GM21515 (cell line): ENCODE data around the gene LEKR1.
"Not testable (repeated sequence)": the region's sequence is repeated elsewhere in the genome, so short reads cannot be mapped to it uniquely, and the experiment has no call there.

Experiments used
- ATAC-seq: cut with Tn5 transposase; IDR thresholded peaks from one replicate; pipeline ENCODE4 v1.9.1; 2021; ENCODE audit not compliant: unreplicated experiment

LEKR1 gene

DNA sequence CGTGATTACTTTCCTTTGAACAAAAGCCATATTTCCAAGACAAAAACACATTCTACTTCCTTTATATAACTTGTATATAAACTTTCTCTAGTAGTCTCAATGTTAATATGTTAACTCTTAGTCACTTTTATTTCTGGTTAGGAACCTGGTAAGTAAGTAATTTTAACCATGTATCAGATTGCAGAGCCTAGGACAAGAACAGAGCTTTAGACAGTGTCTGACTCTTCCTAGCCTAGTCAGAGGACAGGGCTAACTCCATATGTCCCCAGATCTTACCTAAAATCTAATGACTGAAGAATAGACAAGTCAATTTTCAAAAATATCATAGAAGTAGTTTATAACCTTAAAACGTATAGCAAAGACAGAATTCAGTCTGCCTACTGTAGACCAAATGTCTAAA is 8.3 kb downstream of the LEKR1 start:
- ATAC-seq, result no peak

DNA sequence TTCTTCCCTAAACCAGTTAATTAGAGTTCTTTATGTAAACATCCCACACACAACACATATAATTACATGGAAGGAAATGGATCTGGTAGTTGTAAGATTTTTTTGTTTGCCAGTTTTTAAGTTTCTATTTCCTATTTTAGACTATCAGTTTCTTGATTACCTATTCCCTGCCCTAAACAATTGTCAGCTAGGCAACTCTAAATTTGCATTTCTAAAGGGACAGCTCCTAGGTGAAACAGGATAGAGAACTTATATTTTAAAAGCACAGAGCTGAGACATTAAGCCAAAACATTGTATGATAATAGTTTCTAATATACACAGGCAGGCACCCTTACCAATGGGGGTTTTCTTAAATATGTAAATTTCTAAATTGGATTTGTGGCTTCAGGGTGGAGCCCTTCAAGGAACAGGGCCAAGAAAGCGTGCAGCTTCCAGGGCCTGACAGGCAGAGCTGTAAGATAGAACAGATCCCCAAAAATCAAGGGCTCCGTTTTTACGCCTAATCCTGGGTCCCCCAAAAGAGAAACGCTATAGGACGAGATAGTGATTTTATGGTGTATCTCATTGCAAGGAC is 8.9 kb downstream of the LEKR1 start:
- no peak for ATAC-seq

DNA sequence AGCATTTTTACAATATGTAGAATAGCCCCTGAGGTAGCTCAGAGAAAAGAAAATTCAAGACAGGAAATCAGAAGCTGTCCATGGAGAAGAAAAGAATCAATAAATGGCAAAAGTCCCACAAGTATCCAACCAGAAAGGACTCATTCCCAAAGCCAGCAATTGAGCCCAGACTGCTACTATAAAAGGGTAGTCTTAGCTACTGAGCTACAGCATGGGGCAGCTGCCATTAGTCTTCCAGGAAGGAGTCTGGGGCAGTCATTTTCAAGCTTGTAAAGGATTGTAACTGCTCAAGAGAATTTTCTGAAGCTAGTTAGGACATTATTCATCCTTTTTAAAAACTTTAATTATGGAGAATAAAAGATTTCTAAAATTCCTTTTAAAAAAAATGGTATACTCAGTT is 10.5 kb downstream of the LEKR1 start:
- ATAC-seq, result no peak

- no peak for ATAC-seq
Measured at GRCh38 chr3:156837115-156837514, 11.0 kb downstream of the LEKR1 start.

GRCh38 chr3:156838035-156838434 is 11.9 kb downstream of the LEKR1 start:
- ATAC-seq, result no peak

- no peak for ATAC-seq
Measured at GRCh38 chr3:156840826-156841689, 14.9 kb downstream of the LEKR1 start.

DNA sequence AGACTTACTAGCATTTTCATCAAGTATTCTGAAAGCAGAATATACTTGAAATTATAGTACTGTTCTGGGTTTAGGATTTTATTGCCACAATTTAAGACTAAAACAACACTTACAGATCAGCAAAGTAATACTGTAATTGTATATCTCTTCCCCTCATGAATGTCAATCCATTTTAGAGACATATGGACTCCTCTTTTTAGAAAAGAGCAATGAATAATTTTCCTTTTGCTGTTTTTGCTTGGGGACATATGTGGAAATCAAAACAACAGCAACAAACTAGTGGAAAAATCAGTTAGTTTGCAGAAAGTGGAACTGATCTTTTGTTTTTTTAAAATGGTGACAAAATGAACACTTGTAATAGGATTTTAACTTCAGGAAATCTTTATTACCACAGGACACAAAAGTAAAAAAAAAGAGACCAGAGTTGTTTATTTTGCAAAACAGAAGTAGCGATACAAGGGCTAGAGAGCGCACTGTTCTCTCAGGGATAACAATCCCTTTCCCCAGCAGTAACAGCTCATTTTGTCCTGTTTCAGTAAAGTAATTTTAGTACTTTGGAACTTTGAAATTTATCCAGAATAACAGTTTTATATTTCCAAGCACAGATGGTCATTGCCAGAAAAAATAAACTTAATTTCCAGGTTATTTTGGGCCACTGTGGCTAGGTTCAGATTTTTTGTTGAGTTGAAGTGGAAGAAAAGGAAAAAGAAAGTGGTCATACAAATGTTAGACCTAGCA is 17.1 kb downstream of the LEKR1 start:
- ATAC-seq, result no peak

DNA sequence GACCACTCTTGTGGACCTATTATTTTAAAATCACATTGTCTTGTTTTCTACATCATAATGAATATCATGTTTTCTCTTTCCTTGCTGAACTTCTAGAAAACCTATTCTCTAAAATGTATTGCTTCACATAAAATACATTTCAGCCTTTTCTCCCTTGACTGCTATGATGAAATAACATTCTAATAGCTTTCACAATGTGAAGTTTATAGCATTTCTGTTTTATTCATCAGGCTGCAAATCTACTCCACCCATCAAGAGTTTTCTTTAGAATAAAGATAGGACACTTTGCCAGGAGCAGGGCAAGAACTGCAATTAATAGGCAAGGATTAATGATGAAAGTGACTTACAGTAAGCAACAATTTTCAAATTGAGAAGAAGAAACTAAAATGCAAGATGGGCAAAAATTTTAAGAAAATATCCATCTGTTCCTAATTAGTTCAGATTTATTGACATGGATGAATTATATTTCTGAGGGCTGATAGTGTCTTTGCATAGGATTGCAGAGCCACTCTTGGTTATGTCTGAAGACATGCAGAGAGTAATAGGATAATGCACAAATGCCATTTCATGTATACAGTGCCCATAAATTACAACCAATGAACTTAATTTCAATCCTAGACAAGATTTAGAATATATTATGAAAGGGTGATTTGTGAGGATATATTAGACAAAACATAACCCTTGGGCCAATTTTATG is 21.7 kb downstream of the LEKR1 start:
- no peak for ATAC-seq

- peak; percentile 95 for ATAC-seq
Measured at GRCh38 chr3:156859578-156859977, 33.4 kb downstream of the LEKR1 start.

GRCh38 chr3:156860873-156861272 is 34.7 kb downstream of the LEKR1 start:
- no peak for ATAC-seq

GRCh38 chr3:156862338-156862737 is 36.2 kb downstream of the LEKR1 start:
- ATAC-seq, result no peak

- ATAC-seq, result no peak
Measured at GRCh38 chr3:156865732-156866131, 39.6 kb downstream of the LEKR1 start.

GRCh38 chr3:156867174-156867573 is 41.0 kb downstream of the LEKR1 start:
- no peak for ATAC-seq

DNA sequence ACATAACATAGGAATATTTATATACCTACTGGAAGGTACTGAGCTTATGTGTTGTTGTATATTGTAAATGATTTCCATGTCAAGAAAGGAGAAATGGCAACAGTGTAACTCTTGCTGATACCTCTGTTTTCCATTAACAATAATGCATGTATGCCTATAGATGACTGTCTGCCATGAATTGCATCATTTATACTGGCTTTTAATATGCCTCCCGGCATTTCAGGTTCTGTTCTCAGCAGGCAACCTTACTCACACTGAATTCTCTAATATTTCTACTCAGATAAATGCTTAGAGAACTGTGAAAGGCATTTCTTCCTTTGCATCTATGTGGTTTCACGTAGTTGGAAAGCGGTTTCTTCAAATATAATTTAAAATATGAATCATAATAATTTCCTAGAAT is 41.8 kb downstream of the LEKR1 start:
- no peak for ATAC-seq

DNA sequence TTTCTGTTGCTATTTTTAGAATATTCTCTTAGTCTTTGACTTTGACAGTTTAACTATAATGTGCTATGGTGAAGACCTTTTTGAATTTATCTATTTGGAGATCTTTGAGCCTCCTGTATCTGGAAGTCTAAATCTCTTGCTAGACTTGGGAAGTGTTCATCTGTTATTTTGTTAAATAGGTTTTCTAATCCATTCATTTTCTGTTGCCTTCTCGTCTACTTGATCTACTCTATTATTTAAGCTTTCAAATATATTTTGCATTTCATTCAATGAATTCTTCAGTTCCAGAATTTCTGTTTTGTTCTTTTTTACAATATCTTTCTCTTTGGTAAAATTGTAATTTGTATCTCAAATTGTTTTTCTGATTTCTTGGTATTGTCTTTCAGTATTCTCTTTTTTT is 47.8 kb downstream of the LEKR1 start:
- ATAC-seq, result no peak

DNA sequence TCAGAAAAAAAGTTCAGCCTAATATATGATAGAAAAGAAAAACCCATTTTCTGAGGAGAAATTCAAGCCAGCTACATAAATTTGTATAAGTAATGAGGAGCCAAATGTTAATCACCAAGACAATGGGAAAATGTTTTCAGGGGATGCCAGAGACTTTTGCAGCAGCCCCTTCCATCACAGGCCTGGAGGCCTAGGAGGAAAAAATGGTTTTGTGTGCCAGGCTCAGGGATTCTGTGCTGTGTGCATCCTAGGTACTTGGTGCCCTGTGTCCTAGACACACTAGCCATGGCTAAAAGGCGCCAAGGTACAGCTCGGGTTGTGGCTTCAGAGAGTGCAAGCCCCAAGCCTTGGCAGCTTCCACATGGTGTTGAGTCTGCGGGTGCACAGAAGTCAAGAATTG is 53.3 kb downstream of the LEKR1 start:
- ATAC-seq, result not testable (repeated sequence)

DNA sequence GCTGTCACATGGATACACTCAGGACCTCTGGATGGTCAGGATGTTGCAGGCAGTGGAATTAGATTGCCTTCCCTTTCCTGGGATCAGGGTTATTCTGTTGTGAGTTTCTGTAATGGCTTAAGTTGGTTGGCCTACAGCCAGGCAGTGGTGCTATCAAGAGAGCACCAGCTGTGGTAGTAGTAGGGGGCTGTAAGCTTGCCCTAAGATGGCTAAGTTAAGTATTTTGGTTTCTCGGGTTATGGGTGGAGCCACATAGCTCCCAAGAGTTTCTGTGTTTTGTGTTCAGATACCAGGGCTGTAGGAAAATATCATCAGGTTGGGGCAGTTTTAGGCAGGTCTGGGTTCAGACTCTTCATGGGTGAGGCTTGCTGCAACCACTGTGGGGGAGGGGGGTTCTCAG is 59.6 kb downstream of the LEKR1 start:
- no peak for ATAC-seq

GRCh38 chr3:156888176-156888575 is 62.0 kb downstream of the LEKR1 start:
- no peak for ATAC-seq

GRCh38 chr3:156888576-156888975 is 62.4 kb downstream of the LEKR1 start:
- no peak for ATAC-seq

- no peak for ATAC-seq
Measured at GRCh38 chr3:156892701-156893100, 66.5 kb downstream of the LEKR1 start.

- not testable (repeated sequence) for ATAC-seq
Measured at GRCh38 chr3:156895374-156895773, 69.2 kb downstream of the LEKR1 start.
